ENCODE results near the gene ALPL. TPM values are rescaled to one million over a fixed set of nuclear protein-coding genes. Genes with fewer than 3 reads are reported as not detected.

The ALPL gene
- total RNA-seq, 1 experiment from 2014 or later, result not detected

- no peak for TF ChIP-seq CTCF (conservative IDR thresholded peaks at IDR 0.05)
- TF ChIP-seq EZH2 (IDR thresholded peaks at IDR 0.05; ENCODE audit: low read depth), result no peak
- ChIA-PET CTCF (no interaction called here), POLR2A (ENCODE audit: unreplicated experiment) (no interaction called here)
- no peaks in the 10 kb centered on the region for H3K4me1 ChIP-seq (replicated peaks; ENCODE audit: insufficient read depth)
- no peaks in the 10 kb centered on the region for H3F3A ChIP-seq (ENCODE audit: insufficient read depth, low read depth)
- H3K9me3 ChIP-seq (ENCODE audit: insufficient read depth, low read depth), result no peaks in the 10 kb centered on the region
- no peaks in the 10 kb centered on the region for H3K9me2 ChIP-seq (ENCODE audit: insufficient read depth)
- no peak overlapping the region for H2AFZ ChIP-seq
- H3K4me2 ChIP-seq, result no peak overlapping the region
- no peaks in the 10 kb centered on the region for H3K79me2 ChIP-seq (ENCODE audit: low read depth)
- no peaks in the 10 kb centered on the region for H3K36me3 ChIP-seq (ENCODE audit: low read depth)
- H3K4me3 ChIP-seq, result no peak overlapping the region
- DNase-seq, result no peak
- H4K20me1 ChIP-seq (ENCODE audit: insufficient read depth), result no peaks in the 10 kb centered on the region
- intact Hi-C loops (cut with micrococcal nuclease; ENCODE audit: unreplicated experiment), result no loop called here
- no peak overlapping the region for H3K27ac ChIP-seq
- no peaks in the 10 kb centered on the region for H3K27me3 ChIP-seq (ENCODE audit: insufficient read depth, low read depth)
- BruUV-seq (replicated peaks), result no TSS peak
Observed at GRCh38 chr1:21604208-21604957, 95.2 kb downstream of the ALPL start.

- Histone ChIP-seq H3K4me3 (no peak overlapping the region), H3K36me3 (ENCODE audit: low read depth) (no peaks in the 10 kb centered on the region), H3K27me3 (ENCODE audit: insufficient read depth, low read depth) (no peaks in the 10 kb centered on the region), H3K79me2 (ENCODE audit: low read depth) (no peaks in the 10 kb centered on the region), H3K9me2 (ENCODE audit: insufficient read depth) (no peaks in the 10 kb centered on the region), H4K20me1 (ENCODE audit: insufficient read depth) (no peaks in the 10 kb centered on the region), H3K4me2 (no peak overlapping the region), H3F3A (ENCODE audit: insufficient read depth, low read depth) (no peaks in the 10 kb centered on the region), H3K4me1 (replicated peaks; ENCODE audit: insufficient read depth) (no peaks in the 10 kb centered on the region), H3K9me3 (ENCODE audit: insufficient read depth, low read depth) (no peaks in the 10 kb centered on the region), H2AFZ (no peak overlapping the region), H3K27ac (no peak overlapping the region)
- CTCF ChIA-PET, result no interaction called here
- no peak for TF ChIP-seq EZH2 (IDR thresholded peaks at IDR 0.05; ENCODE audit: low read depth)
- BruUV-seq (replicated peaks), result no TSS peak
- intact Hi-C loops (cut with micrococcal nuclease; ENCODE audit: unreplicated experiment), result no loop called here
- POLR2A ChIA-PET (ENCODE audit: unreplicated experiment), result no interaction called here
- no peak for DNase-seq
Observed at GRCh38 chr1:21605012-21605715, 95.9 kb downstream of the ALPL start.

DNA sequence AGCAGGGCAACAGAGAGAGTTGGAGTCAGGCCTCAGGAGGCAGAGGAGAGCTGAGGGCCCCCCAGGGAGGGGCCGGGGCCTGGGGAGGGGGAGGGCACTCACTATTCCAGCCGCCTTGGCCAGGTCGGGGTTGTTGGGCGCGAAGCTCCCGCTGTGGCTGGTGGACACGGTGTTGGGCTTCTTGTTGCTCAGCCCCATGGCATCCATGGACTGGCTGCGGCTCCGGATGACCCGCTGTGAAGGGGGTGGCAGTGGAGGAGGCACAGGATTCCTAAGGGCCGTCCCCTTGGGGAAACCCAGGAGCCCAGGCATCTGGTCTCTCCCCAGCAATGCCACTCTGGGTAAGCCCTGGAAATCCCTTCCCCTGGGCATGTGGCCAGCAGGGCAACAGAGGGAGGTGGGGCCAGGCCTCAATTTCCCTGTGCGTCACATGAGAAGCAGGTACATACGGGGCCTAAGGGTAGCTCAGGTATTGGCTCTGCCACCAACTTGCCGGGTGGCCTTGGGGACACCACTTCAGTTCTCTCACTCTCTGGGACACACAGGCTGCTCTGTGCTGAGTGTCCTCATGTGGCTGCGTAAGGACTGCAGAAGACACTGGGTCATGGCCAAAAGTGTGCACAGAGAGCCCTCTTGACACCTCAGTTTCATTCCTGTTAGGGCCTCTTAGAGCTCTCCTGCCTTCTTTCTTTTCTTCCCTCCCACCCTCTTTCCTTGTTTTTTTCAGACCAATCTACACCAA is 96.9 kb downstream of the ALPL start:
- H3K27ac ChIP-seq, result no peak overlapping the region
- intact Hi-C loops (cut with micrococcal nuclease; ENCODE audit: unreplicated experiment), result no loop called here
- no peaks in the 10 kb centered on the region for H3K79me2 ChIP-seq (ENCODE audit: low read depth)
- no peak overlapping the region for H3K4me2 ChIP-seq
- H4K20me1 ChIP-seq (ENCODE audit: insufficient read depth), result no peaks in the 10 kb centered on the region
- H3K4me1 ChIP-seq (replicated peaks; ENCODE audit: insufficient read depth), result no peaks in the 10 kb centered on the region
- TF ChIP-seq EZH2 (IDR thresholded peaks at IDR 0.05; ENCODE audit: low read depth), result no peak
- TF ChIP-seq CTCF (conservative IDR thresholded peaks at IDR 0.05), result no peak
- H3K9me3 ChIP-seq (ENCODE audit: insufficient read depth, low read depth), result no peaks in the 10 kb centered on the region
- H3K36me3 ChIP-seq (ENCODE audit: low read depth), result no peaks in the 10 kb centered on the region
- ChIA-PET POLR2A (ENCODE audit: unreplicated experiment) (no interaction called here), CTCF (no interaction called here)
- no peaks in the 10 kb centered on the region for H3K27me3 ChIP-seq (ENCODE audit: insufficient read depth, low read depth)
- no peaks in the 10 kb centered on the region for H3K9me2 ChIP-seq (ENCODE audit: insufficient read depth)
- DNase-seq, result no peak
- no peak overlapping the region for H2AFZ ChIP-seq
- BruUV-seq (replicated peaks), result no TSS peak
- H3K4me3 ChIP-seq, result no peak overlapping the region
- H3F3A ChIP-seq (ENCODE audit: insufficient read depth, low read depth), result no peaks in the 10 kb centered on the region
